Endothelial cell (in vitro differentiated cells): ENCODE measurements around the gene TIGIT. TPM values are rescaled to one million over a fixed set of nuclear protein-coding genes. Genes with fewer than 3 reads are reported as not detected.

ENCODE experiments used
- DNase-seq: peaks from one replicate; pipeline ENCODE4 v3.0.0; 2021; ENCODE audit warnings: low spot score
- H3K27ac Mint-ChIP-seq: one replicate; pipeline ENCODE4 v1.8.0; 2021; ENCODE audit warnings: mixed read lengths, inconsistent platforms; ENCODE audit not compliant: unreplicated experiment
- H3K27me3 Mint-ChIP-seq: one replicate; pipeline ENCODE4 v1.8.0; 2021; ENCODE audit warnings: mild to moderate bottlenecking, moderate library complexity, mixed read lengths, inconsistent platforms; ENCODE audit not compliant: unreplicated experiment
- H3K36me3 Mint-ChIP-seq: one replicate; pipeline ENCODE4 v1.8.0; 2021; ENCODE audit warnings: mild to moderate bottlenecking, low read depth, mixed read lengths, inconsistent platforms; ENCODE audit not compliant: unreplicated experiment
- H3K4me1 Mint-ChIP-seq: one replicate; pipeline ENCODE4 v1.8.0; 2021; ENCODE audit warnings: mild to moderate bottlenecking, mixed read lengths, inconsistent platforms; ENCODE audit not compliant: unreplicated experiment
- H3K4me3 Mint-ChIP-seq: one replicate; pipeline ENCODE4 v1.8.0; 2021; ENCODE audit warnings: mild to moderate bottlenecking, mixed read lengths, inconsistent platforms; ENCODE audit not compliant: unreplicated experiment
- H3K9me3 Mint-ChIP-seq: one replicate; pipeline ENCODE4 v1.8.0; 2021; ENCODE audit warnings: mixed read lengths, inconsistent platforms; ENCODE audit not compliant: unreplicated experiment
- CTCF ChIP-seq: fragments of 200-600 bp; sonication (generic); IDR thresholded peaks from one replicate; pipeline ENCODE4 v1.5.0; 2021; ENCODE audit warnings: antibody characterized with exemption; ENCODE audit not compliant: unreplicated experiment
- total RNA-seq: library from RNA; stranded (reverse); fragmentation: NEBNext Ultra II Directional; extraction: Animal tissue kit (Norgen Biotek cat#: 25700); gene quantifications from one replicate; pipeline ENCODE4 v1.2.1, GENCODE V29; 2021; ENCODE audit not compliant: unreplicated experiment

TIGIT gene
- total RNA-seq, 1 donor from 2014 or later, result not detected

GRCh38 chr3:114285648-114286230, 8.1 kb upstream of the TIGIT start:
- no peak for TF ChIP-seq CTCF
- Mint-ChIP-seq H3K27ac (no peak overlapping the region), H3K9me3 (no peaks in the 10 kb centered on the region), H3K4me1 (no peaks in the 10 kb centered on the region), H3K36me3 (no peaks in the 10 kb centered on the region), H3K4me3 (no peak overlapping the region), H3K27me3 (no peaks in the 10 kb centered on the region)
- no peak for DNase-seq

GRCh38 chr3:114286266-114286665, 7.6 kb upstream of the TIGIT start:
- Mint-ChIP-seq H3K4me1 (no peaks in the 10 kb centered on the region), H3K27ac (no peak overlapping the region), H3K4me3 (no peak overlapping the region), H3K27me3 (no peaks in the 10 kb centered on the region), H3K9me3 (no peaks in the 10 kb centered on the region), H3K36me3 (no peaks in the 10 kb centered on the region)
- no peak for DNase-seq
- no peak for TF ChIP-seq CTCF

GRCh38 chr3:114290911-114291901, 2.6 kb upstream of the TIGIT start:
- Mint-ChIP-seq H3K9me3 (no peaks in the 10 kb centered on the region), H3K36me3 (no peaks in the 10 kb centered on the region), H3K27ac (no peak overlapping the region), H3K27me3 (peaks cover 7% of the 10 kb centered on the region), H3K4me3 (no peak overlapping the region), H3K4me1 (peaks cover 12% of the 10 kb centered on the region)
- DNase-seq, result peak; percentile 90
- TF ChIP-seq CTCF, result peak; percentile 96

- Mint-ChIP-seq H3K27me3 (peaks cover 7% of the 10 kb centered on the region), H3K4me1 (peaks cover 12% of the 10 kb centered on the region), H3K9me3 (no peaks in the 10 kb centered on the region), H3K36me3 (no peaks in the 10 kb centered on the region), H3K27ac (no peak overlapping the region), H3K4me3 (no peak overlapping the region)
- TF ChIP-seq CTCF, result no peak
- no peak for DNase-seq
These were observed 1.2 kb downstream of the TIGIT start for GRCh38 chr3:114294940-114295480.
